ENCODE results near the gene MGAT5B.

Gene MGAT5B

GRCh38 chr17:76951375-76951905 lies 83.2 kb downstream of the MGAT5B start:
- Histone ChIP-seq H2AFZ (ENCODE audit: low read length) (no peak overlapping the region), H3F3A (ENCODE audit: insufficient read depth, low read length) (no peaks in the 10 kb centered on the region), H3K4me2 (ENCODE audit: low read depth, low read length) (no peak overlapping the region), H4K20me1 (ENCODE audit: insufficient read depth, low read length) (no peaks in the 10 kb centered on the region), H3K4me1 (ENCODE audit: low read length) (peaks cover 2% of the 10 kb centered on the region; the same call in 1 of the 2 replicates), H3K9ac (ENCODE audit: low read length) (no peak overlapping the region), H3K36me3 (replicated peaks; ENCODE audit: insufficient read depth, low read length) (no peaks in the 10 kb centered on the region), H3K9me2 (replicated peaks; ENCODE audit: insufficient read depth, low read length) (no peaks in the 10 kb centered on the region), H3K27ac (ENCODE audit: low read length) (no peak overlapping the region), H3K79me2 (ENCODE audit: low read length) (no peaks in the 10 kb centered on the region), H3K4me3 (ENCODE audit: low read length) (no peak overlapping the region), H3K9me3 (replicated peaks; ENCODE audit: insufficient read depth, low read length) (no peaks in the 10 kb centered on the region), H3K27me3 (replicated peaks; ENCODE audit: insufficient read depth, low read length) (peaks cover 11% of the 10 kb centered on the region; the same call in 1 of the 2 replicates)
- no peak for TF ChIP-seq CTCF (IDR thresholded peaks at IDR 0.05; ENCODE audit: low read length)
- no peak for TF ChIP-seq EZH2phosphoT487 (IDR thresholded peaks at IDR 0.05; ENCODE audit: low read length)
- TF ChIP-seq EZH2 (optimal IDR thresholded peaks at IDR 0.05; ENCODE audit: low read depth, low read length), result no peak
- no peak for DNase-seq

DNA sequence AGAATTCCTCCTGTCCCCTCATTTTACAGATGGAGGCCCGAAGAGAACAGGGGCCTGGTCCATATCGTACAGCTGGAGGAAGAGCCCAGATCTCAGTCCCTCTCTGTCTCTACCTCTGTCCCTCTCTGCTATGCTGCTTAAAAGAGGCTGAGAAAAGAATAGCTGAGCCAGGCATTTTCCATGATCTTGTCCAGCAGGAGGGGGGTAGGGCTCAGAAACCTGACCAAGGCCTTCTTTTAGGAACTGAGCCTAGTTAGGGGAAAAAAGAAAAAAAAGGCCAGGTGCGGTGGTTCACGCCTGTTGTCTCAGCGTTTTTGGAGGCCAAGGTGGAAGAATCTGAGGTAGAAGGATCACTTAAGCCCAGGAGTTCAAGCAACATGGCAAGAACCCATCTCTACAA lies 84.2 kb downstream of the MGAT5B start:
- Histone ChIP-seq H3K9ac (ENCODE audit: low read length) (no peak overlapping the region), H3K4me2 (ENCODE audit: low read depth, low read length) (no peak overlapping the region), H3K79me2 (ENCODE audit: low read length) (no peaks in the 10 kb centered on the region), H3K36me3 (replicated peaks; ENCODE audit: insufficient read depth, low read length) (no peaks in the 10 kb centered on the region), H3F3A (ENCODE audit: insufficient read depth, low read length) (no peaks in the 10 kb centered on the region), H4K20me1 (ENCODE audit: insufficient read depth, low read length) (no peaks in the 10 kb centered on the region), H3K27me3 (replicated peaks; ENCODE audit: insufficient read depth, low read length) (peaks cover 21% of the 10 kb centered on the region), H2AFZ (ENCODE audit: low read length) (no peak overlapping the region), H3K27ac (ENCODE audit: low read length) (no peak overlapping the region), H3K4me3 (ENCODE audit: low read length) (no peak overlapping the region), H3K9me3 (replicated peaks; ENCODE audit: insufficient read depth, low read length) (no peaks in the 10 kb centered on the region), H3K4me1 (ENCODE audit: low read length) (no peaks in the 10 kb centered on the region), H3K9me2 (replicated peaks; ENCODE audit: insufficient read depth, low read length) (no peaks in the 10 kb centered on the region)
- no peak for DNase-seq
- TF ChIP-seq CTCF (IDR thresholded peaks at IDR 0.05; ENCODE audit: low read length) (no peak), EZH2 (optimal IDR thresholded peaks at IDR 0.05; ENCODE audit: low read depth, low read length) (no peak), EZH2phosphoT487 (IDR thresholded peaks at IDR 0.05; ENCODE audit: low read length) (no peak)

DNA sequence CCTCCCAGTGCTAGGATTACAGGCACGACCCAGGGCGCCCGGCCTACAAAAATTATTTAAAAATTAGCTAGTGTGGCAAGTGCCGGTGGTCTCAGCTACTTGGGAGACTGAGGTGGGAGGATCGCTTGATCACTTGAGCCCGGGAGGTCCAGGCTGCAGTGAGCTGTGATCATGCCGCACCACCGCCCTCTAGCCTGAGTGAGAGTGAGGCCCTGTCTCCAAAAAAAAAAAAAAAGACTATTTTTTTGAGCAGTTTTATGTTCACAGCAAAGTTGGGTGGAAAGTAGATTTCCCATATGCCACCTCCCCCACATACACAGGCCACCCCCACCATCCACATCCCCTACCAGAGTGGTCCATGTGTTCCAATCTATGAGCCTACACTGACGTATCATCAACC lies 84.9 kb downstream of the MGAT5B start:
- no peaks in the 10 kb centered on the region for H3K4me1 ChIP-seq (ENCODE audit: low read length)
- H3K4me3 ChIP-seq (ENCODE audit: low read length), result no peak overlapping the region
- no peaks in the 10 kb centered on the region for H3K9me2 ChIP-seq (replicated peaks; ENCODE audit: insufficient read depth, low read length)
- peaks cover 27% of the 10 kb centered on the region for H3K27me3 ChIP-seq (replicated peaks; ENCODE audit: insufficient read depth, low read length)
- no peaks in the 10 kb centered on the region for H3K9me3 ChIP-seq (replicated peaks; ENCODE audit: insufficient read depth, low read length)
- no peaks in the 10 kb centered on the region for H3K36me3 ChIP-seq (replicated peaks; ENCODE audit: insufficient read depth, low read length)
- H3K4me2 ChIP-seq (ENCODE audit: low read depth, low read length), result no peak overlapping the region
- H3K79me2 ChIP-seq (ENCODE audit: low read length), result no peaks in the 10 kb centered on the region
- no peaks in the 10 kb centered on the region for H3F3A ChIP-seq (ENCODE audit: insufficient read depth, low read length)
- H3K9ac ChIP-seq (ENCODE audit: low read length), result no peak overlapping the region
- no peak for DNase-seq
- H3K27ac ChIP-seq (ENCODE audit: low read length), result no peak overlapping the region
- no peak for TF ChIP-seq CTCF (IDR thresholded peaks at IDR 0.05; ENCODE audit: low read length)
- TF ChIP-seq EZH2 (optimal IDR thresholded peaks at IDR 0.05; ENCODE audit: low read depth, low read length), result no peak
- no peak for TF ChIP-seq EZH2phosphoT487 (IDR thresholded peaks at IDR 0.05; ENCODE audit: low read length)
- H2AFZ ChIP-seq (ENCODE audit: low read length), result no peak overlapping the region
- no peaks in the 10 kb centered on the region for H4K20me1 ChIP-seq (ENCODE audit: insufficient read depth, low read length)
